Astrocyte (in vitro differentiated cells and primary cell): ENCODE results near the gene SMYD2. TPM values are rescaled to one million over a fixed set of nuclear protein-coding genes. Genes with fewer than 3 reads are reported as not detected.

ENCODE experiments used
- DNase-seq: peaks from one replicate; pipeline ENCODE4 v3.0.0-alpha.2; 2010; ENCODE audit warnings: low read depth
- FAIRE-seq: peaks from 2 replicates; lab custom pipeline; 2011; peaks lifted over from hg19 to GRCh38; lab: Jason Lieb, UNC
- H2AFZ ChIP-seq: 2 replicates; pipeline ENCODE4 v1.6.0; 2012; ENCODE audit warnings: low read depth, low read length, inconsistent platforms
- H3K27ac ChIP-seq: 2 replicates; pipeline ENCODE4 v1.5.1; 2011; ENCODE audit warnings: low read depth, low read length, inconsistent platforms
- H3K27me3 ChIP-seq: 2 replicates; pipeline ENCODE4 v1.6.0; 2011; ENCODE audit warnings: low read length, inconsistent platforms; ENCODE audit not compliant: insufficient read depth
- H3K36me3 ChIP-seq: 2 replicates; pipeline ENCODE4 v1.5.1; 2011; ENCODE audit warnings: low read length, inconsistent platforms; ENCODE audit not compliant: insufficient read depth
- H3K4me1 ChIP-seq: 2 replicates; pipeline ENCODE4 v1.5.1; 2011; ENCODE audit warnings: low read length, inconsistent platforms; ENCODE audit not compliant: insufficient read depth
- H3K4me2 ChIP-seq: 2 replicates; pipeline ENCODE4 v1.6.0; 2012; ENCODE audit warnings: low read length, inconsistent platforms
- H3K4me3 ChIP-seq: 2 replicates; pipeline ENCODE4 v1.5.1; 2011; ENCODE audit warnings: low read depth, mild to moderate bottlenecking, low read length, inconsistent platforms; ENCODE audit not compliant: insufficient read depth
- H3K79me2 ChIP-seq: 2 replicates; pipeline ENCODE4 v1.6.0; 2012; ENCODE audit warnings: mild to moderate bottlenecking, low read length, inconsistent platforms; ENCODE audit not compliant: insufficient read depth
- H3K9ac ChIP-seq: 2 replicates; pipeline ENCODE4 v1.6.0; 2012; ENCODE audit warnings: mild to moderate bottlenecking, low read length, inconsistent platforms
- H3K9me3 ChIP-seq: 2 replicates; pipeline ENCODE4 v1.5.1; 2012; ENCODE audit warnings: low read depth, mild to moderate bottlenecking, low read length, inconsistent platforms; ENCODE audit not compliant: insufficient read depth
- H4K20me1 ChIP-seq: 2 replicates; pipeline ENCODE4 v1.6.0; 2012; ENCODE audit warnings: low read length, inconsistent platforms; ENCODE audit not compliant: insufficient read depth
- H3K27ac Mint-ChIP-seq: one replicate; pipeline ENCODE4 v1.8.0; 2021; ENCODE audit warnings: mild to moderate bottlenecking, mixed read lengths; ENCODE audit not compliant: unreplicated experiment
- H3K27me3 Mint-ChIP-seq: one replicate; pipeline ENCODE4 v1.8.0; 2021; ENCODE audit warnings: low read depth, mixed read lengths; ENCODE audit not compliant: unreplicated experiment
- H3K36me3 Mint-ChIP-seq: one replicate; pipeline ENCODE4 v1.8.0; 2021; ENCODE audit warnings: low read depth, mixed read lengths; ENCODE audit not compliant: unreplicated experiment
- H3K4me1 Mint-ChIP-seq: one replicate; pipeline ENCODE4 v1.8.0; 2021; ENCODE audit warnings: low read depth, mixed read lengths; ENCODE audit not compliant: unreplicated experiment
- H3K4me3 Mint-ChIP-seq: one replicate; pipeline ENCODE4 v1.8.0; 2021; ENCODE audit warnings: mild to moderate bottlenecking, moderate library complexity, mixed read lengths; ENCODE audit not compliant: unreplicated experiment
- H3K9me3 Mint-ChIP-seq: one replicate; pipeline ENCODE4 v1.8.0; 2021; ENCODE audit warnings: mild to moderate bottlenecking, mixed read lengths; ENCODE audit not compliant: unreplicated experiment
- CTCF ChIP-seq: IDR thresholded peaks from 2 replicates; pipeline ENCODE4 v1.5.1; 2011; ENCODE audit warnings: low read depth, mild to moderate bottlenecking, inconsistent platforms, low read length, moderate library complexity; ENCODE audit not compliant: insufficient read depth
- EZH2 ChIP-seq: IDR thresholded peaks from 2 replicates; pipeline ENCODE4 v1.6.1; 2012; ENCODE audit warnings: mild to moderate bottlenecking, low read length, inconsistent platforms; ENCODE audit not compliant: insufficient read depth
- total RNA-seq: library from RNA; stranded (reverse); gene quantifications from 2 replicates; pipeline ENCODE4 v1.2.1, GENCODE V29; 2021

The SMYD2 gene
- total RNA-seq, 1 donor from 2014 or later = 38.6 TPM

- Histone ChIP-seq H2AFZ (no peak overlapping the region), H3K27me3 (no peaks in the 10 kb centered on the region), H3K27ac (no peak overlapping the region), H3K4me2 (no peak overlapping the region), H3K4me3 (no peak overlapping the region), H3K79me2 (peaks cover 4% of the 10 kb centered on the region), H3K36me3 (peaks cover 60% of the 10 kb centered on the region), H3K9ac (no peak overlapping the region), H3K4me1 (peaks cover 5% of the 10 kb centered on the region), H4K20me1 (peaks cover 19% of the 10 kb centered on the region), H3K9me3 (no peaks in the 10 kb centered on the region)
- no peak overlapping the region for H3K27ac Mint-ChIP-seq
- DNase-seq (no peak), FAIRE-seq (no peak)
- TF ChIP-seq CTCF (no peak), EZH2 (no peak)
- H3K4me3 Mint-ChIP-seq = no peak overlapping the region
- no peaks in the 10 kb centered on the region for H3K27me3 Mint-ChIP-seq
- H3K4me1 Mint-ChIP-seq = peaks cover 25% of the 10 kb centered on the region
- H3K36me3 Mint-ChIP-seq = peaks cover 44% of the 10 kb centered on the region
- no peaks in the 10 kb centered on the region for H3K9me3 Mint-ChIP-seq
Measured at GRCh38 chr1:214352838-214353237, 71.9 kb downstream of the SMYD2 start.

GRCh38 chr1:214354440-214355148, 73.6 kb downstream of the SMYD2 start:
- no peak overlapping the region for H3K27ac ChIP-seq
- H3K27ac Mint-ChIP-seq = no peak overlapping the region
- no peak overlapping the region for H3K4me3 ChIP-seq
- no peak for TF ChIP-seq EZH2
- TF ChIP-seq CTCF = no peak
- H4K20me1 ChIP-seq = peaks cover 21% of the 10 kb centered on the region
- H2AFZ ChIP-seq = no peak overlapping the region
- H3K79me2 ChIP-seq = peaks cover 4% of the 10 kb centered on the region
- peak; percentile 49 for DNase-seq
- H3K9me3 Mint-ChIP-seq = no peaks in the 10 kb centered on the region
- no peak overlapping the region for H3K9ac ChIP-seq
- H3K36me3 Mint-ChIP-seq = peaks cover 46% of the 10 kb centered on the region
- peaks cover 13% of the 10 kb centered on the region for H3K4me1 Mint-ChIP-seq
- peaks cover 56% of the 10 kb centered on the region for H3K36me3 ChIP-seq
- peaks cover 5% of the 10 kb centered on the region for H3K4me1 ChIP-seq
- H3K9me3 ChIP-seq = no peaks in the 10 kb centered on the region
- no peaks in the 10 kb centered on the region for H3K27me3 ChIP-seq
- no peaks in the 10 kb centered on the region for H3K27me3 Mint-ChIP-seq
- H3K4me3 Mint-ChIP-seq = no peak overlapping the region
- H3K4me2 ChIP-seq = no peak overlapping the region
- FAIRE-seq = peak; percentile 54

- Histone ChIP-seq H3K79me2 (peaks cover 15% of the 10 kb centered on the region), H3K9me3 (no peaks in the 10 kb centered on the region), H3K9ac (no peak overlapping the region), H3K36me3 (peaks cover 73% of the 10 kb centered on the region), H3K4me1 (peaks cover 8% of the 10 kb centered on the region), H3K27ac (no peak overlapping the region), H3K4me2 (no peak overlapping the region), H3K4me3 (no peak overlapping the region), H2AFZ (no peak overlapping the region), H4K20me1 (peaks cover 17% of the 10 kb centered on the region), H3K27me3 (no peaks in the 10 kb centered on the region)
- H3K36me3 Mint-ChIP-seq = peaks cover 57% of the 10 kb centered on the region
- no peak overlapping the region for H3K27ac Mint-ChIP-seq
- no peak overlapping the region for H3K4me3 Mint-ChIP-seq
- peaks cover 2% of the 10 kb centered on the region for H3K9me3 Mint-ChIP-seq
- DNase-seq (no peak), FAIRE-seq (no peak)
- H3K27me3 Mint-ChIP-seq = no peaks in the 10 kb centered on the region
- TF ChIP-seq CTCF (no peak), EZH2 (no peak)
- H3K4me1 Mint-ChIP-seq = peaks cover 25% of the 10 kb centered on the region
Measured at GRCh38 chr1:214360116-214360515, 79.2 kb downstream of the SMYD2 start.
